Measurements from ENCODE around the gene GFRA1.

GFRA1 gene

DNA sequence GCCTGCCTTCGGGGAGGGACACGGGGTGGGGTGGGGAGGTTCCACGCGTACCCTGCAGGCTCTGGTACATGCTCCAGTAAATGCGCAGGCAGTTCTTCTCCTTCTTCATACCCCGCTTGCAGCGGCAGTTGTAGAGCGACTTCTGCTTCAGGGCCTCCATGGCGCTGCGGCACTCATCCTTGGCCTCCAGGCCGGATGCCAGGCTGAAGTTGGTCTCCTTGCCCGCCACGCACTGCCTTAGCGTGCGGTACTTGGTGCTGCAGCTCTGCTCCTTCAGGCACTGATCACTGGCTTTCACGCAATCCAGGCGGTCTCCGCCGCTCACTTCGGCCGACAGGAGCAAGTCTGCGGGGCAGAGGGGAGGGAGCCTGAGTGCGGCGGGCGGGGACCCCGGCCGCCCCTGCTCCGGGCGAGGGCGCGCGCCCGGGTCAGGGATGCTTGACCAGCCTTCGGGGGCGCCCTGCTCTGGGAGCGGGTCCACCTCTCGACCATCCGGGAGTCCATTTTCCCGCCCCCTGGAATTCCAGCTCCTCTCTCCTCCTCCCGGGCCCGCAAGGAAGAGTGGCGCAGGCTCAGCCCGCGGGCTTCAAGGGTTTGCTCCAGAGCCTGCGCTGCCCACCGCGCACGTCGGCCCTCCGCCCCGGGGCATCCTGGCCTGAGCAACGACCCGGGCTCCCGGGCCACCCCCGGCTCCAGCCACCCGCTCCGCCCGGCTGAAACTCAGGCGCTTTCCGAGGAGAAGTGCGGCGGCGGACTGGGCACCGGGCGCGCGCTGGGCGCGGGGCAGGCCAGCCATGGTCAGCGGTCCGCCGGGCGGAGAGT, 2.0 kb downstream of the GFRA1 start:
- DNase-seq, result no peak

DNA sequence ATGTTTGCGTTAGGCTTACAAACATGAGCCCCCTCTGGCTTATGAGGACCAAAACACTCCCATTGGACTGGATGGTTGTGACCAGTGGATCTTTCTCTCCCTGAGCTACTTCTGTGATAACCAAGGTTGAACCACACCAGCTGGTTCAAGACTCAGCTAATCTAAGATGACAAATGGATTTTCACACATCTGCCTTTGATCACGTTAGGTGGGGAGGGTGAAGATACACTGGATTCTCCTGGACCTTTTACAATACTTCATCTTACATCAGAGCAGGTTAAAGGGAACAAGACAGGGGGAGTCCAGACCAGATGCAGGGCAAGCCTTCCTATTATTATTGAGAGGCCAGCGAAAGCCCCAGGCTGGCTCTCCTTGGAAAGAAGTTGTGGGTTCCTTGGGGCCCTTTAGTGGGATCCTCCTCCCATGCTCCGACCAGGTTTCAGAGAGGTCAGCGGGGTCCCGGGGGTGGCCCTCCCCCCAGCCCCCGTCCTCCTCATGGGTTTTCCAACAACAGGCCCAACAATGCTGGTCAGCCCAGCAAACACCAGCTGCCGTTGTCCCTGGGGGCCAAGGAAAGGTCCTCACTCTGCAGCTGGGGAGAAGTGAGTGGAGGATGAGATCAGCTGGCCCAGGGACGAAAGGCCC, 2.8 kb downstream of the GFRA1 start:
- no peak for DNase-seq

DNA sequence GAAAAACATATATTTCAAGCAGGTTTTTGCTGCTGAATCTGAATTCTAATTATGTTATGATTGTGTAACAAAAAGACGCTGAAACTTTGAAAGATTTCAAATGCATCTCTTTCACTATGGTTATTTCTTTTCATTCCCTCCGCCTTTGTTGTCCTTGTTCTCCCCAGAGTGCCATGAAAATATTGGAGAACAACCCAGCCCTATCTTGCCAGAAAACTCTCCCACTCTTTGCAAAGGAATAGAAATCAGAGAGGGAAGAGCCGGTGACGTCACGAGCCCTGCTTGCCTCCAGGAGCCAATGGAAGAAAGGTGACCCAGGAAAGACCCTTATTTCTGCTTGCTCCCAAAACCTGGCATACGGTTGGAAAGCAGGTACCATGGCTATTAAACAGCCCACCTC, 3.4 kb downstream of the GFRA1 start:
- DNase-seq, result no peak

DNA sequence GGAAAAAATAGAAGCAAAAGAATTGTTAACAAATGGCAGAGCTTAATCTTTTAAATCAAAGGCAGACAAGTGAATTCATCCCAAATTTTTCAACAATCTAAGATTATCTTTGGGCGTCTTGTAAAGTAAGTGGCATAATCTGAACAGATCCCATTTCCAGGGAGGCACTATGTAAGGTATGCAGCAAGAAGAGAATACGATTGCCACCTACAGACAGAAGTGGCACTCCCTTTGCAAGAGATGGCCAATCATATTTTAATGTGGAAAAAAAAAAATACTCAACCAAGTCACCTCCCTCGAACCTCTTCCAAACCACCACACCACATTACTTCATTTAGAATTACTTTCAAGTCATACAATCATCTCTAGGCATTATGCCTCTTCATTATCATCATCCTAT, 4.0 kb downstream of the GFRA1 start:
- no peak for DNase-seq

DNA sequence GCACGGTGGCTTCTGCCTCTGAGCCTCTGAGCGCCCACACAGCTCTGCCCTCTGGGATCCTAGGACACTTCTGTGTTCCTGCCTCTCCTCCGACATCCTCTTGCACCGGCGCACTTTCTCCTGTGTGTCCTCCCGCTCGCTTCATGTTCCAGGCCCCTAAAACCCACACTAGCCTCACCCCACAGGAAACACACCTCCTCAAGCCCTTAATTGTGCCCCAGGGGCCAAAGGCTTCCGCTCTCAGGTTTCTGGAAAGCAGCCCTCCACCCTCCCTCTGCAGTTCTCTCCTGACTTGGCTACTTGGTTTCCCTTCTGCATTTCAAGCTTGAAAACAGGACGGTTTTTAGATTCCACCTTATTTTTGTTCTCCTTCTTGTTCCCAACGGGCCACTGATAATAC, 7.3 kb downstream of the GFRA1 start:
- DNase-seq, result no peak

DNA sequence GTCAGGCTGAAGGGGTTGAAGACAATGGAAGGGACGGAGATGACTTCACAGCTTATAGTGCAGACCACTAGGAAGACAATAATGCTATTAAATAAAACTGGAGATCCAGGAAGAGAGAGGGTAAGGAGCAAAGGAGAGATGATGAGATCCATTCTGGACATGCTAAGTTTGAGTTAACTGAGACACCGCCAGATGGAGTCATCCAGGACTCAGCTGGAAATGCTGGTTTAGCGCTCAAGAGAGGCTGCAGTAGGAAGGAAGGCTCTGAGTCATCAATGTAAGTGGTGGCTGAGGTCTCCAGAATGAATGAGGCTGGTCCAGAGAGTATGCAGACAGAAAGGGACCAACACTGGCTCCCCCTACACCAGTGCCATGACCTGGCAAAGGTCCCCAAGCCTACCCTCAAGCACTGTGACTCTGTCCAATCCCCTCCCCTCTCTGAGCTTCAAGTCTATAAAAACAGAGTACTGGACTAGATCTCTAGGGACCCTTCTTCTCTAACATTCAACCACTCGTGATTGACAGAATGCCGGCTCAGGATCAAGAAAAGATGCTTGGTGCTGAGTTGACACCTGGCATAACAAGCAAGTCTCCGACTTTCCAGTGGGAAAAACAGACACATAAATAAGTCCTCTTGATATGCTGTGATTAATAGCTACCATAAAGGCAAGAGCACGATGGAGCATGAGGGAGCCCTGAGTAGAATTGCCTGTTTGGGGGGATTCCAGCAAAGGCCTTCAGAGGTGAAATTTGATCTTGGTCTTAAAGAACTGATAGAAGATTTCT, 8.9 kb downstream of the GFRA1 start:
- no peak for DNase-seq

DNA sequence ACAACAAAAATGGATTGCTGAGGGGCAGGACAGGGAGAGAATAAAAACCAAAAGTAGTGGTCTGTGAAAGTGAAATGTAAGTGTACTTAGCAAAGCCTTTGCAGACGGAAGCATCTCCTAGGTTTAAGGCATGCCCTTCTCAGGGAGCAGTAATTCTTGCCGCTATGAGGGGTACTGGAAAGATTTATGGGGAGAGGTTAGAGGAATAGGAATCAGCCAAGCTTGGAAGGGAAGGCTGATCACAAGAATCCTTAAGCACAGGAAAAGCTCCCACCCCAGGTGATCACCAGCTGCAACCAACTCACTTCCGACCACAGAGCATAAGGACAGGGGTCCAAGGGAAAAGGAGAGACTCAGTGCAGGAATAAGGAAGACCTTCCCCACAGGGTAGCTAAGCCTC, 10.3 kb downstream of the GFRA1 start:
- DNase-seq, result no peak

DNA sequence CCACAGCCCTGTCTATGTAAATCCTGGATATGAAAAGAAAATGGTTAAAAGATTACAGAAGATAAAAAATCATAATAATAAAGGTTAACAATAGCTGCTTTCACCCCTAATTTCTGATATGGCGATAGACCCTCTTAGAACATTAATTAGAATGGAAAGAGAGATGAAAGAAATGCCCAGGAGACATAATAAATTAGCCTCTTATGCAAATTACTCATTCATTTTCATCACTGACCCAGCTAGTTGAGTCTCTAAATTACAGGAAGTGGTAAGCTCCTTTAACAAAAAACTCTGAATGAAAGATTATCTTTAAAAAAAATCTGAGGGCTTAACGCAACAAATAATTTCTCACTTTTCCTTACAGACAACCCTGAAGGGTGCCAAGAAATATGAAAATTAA, 12.4 kb downstream of the GFRA1 start:
- DNase-seq, result no peak

DNA sequence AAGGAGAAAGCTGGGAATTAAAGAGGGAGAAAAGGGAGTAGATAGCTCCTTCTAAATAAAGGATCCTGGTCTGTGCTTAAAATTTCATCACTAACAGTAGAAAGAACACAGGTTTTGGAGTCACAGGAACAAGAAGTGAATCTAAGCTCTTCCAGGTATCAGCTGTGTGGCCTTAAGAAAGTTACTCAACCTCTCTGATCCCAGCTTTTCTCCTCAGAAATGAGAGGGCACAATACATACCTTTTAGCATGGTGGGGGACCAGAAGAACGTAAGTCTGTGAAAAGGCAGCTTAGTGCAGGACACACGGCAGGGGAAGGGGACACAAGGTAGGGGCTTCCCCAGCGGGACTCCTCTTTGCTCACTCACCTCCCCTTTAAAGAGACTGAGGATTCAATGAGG, 13.4 kb downstream of the GFRA1 start:
- DNase-seq, result no peak

DNA sequence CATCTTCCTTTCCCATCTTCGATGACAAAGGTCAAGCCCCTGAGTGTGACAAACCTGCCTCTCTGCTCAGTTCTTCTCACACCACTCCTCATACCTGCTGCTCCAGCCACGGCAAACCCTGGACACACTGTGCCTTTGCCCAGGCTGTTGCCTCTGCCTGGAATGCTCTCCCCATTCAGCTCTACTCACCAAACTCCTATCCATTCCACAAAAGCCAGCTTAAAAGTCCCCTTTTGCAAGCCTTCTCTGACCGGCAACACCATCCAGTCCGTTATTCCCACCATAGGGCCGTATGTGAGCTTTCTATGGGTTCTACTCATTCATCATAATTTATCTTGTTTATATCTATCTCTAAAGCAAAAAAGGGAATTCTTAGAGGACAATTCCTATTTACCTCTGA, 15.2 kb downstream of the GFRA1 start:
- no peak for DNase-seq

DNA sequence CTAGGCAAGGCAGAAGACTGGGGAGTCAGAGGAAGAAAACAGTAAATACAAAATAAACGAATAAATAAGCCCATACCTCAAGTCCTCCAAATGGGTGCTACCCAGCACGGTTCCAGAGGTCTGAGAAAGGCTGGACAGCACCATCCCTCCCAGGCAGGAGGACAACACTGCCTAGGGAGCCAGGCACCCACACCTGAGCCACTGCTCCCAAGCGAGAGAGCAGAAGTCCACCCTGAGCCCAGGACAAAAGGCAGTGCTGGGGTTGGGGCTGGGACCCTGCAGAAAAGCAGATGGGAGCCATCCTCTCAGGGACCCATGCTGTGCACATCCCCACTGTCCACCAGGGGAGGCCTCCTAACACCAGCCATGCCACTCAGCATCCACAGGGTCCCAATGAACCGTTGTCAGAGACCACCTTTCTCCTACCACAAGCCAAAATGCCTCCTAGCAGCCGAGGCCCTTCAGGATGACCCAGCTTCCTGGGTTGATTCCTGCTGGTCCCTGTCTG, 16.2 kb downstream of the GFRA1 start:
- DNase-seq, result no peak

DNA sequence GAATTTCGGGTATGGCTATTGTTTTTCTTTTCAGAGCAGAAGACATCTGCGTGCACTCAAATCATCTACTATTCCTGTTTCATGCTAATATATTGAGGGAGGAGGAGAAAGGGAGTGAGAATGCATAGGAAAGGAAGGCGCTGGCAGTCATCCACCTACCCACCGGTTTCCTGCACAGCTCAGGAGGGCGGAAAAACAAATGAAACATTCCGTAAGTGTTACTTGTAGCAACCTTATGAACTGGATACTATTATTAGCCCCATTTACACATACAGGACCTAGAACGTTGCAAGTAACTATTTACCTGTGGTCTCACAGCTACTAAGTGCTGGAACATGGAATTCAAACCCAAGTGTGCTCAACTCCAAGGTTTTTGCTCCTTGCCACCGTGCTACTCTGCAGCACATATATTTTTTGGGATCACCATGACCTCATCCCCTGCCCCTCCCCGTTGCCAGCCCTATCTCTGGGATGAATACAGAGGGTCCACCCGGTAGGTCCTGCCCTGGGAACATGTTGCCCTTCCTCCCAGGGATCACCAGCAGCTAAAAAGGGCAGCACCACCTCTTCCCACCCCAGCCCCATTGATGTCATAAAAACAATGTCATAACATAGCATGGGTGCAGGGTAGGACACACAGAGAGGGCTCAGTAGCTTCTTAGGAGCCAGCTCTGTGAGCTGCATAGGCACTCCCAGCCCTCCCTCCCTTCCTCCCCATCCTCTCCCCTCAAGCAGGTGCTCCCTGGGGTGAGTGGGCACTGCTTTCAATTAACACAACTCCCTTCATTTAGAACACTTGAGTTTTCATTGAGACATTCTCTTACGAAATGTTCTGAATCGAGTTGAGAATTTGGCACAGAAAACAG, 16.9 kb downstream of the GFRA1 start:
- no peak for DNase-seq

DNA sequence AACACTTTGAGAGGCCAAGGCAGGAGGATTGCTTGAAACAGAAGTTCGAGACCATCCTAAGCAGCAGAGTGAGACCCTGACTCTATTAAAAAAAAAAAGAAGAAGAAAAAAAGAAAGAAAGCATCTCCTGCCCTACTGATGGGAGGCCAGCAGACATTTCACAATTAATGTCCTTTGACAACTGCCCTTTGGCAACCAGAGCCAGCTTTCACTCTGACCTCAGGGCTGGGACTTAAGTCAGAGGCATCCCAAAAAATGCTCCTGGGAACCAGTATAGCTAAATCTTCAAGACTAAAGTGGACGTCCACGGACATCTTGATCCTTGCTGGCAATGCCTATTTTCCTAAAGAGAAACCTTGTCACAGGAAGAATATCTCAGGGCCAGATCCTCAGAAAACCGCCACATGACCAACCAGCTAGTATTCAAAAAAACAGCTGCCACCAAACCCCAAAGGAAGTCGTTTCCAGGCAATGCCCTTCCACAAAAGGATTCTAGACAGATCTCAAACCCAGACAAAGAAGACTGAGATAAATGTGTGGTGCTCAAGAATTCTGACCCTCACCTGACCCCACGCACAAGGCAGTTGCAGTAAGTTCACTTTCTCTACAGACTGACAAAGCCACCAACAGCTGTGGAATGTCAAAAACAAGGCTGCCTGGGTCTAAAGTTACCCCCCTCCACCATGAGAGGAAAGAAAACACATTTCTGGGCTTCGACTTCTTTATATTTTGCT, 18.4 kb downstream of the GFRA1 start:
- DNase-seq, result no peak

DNA sequence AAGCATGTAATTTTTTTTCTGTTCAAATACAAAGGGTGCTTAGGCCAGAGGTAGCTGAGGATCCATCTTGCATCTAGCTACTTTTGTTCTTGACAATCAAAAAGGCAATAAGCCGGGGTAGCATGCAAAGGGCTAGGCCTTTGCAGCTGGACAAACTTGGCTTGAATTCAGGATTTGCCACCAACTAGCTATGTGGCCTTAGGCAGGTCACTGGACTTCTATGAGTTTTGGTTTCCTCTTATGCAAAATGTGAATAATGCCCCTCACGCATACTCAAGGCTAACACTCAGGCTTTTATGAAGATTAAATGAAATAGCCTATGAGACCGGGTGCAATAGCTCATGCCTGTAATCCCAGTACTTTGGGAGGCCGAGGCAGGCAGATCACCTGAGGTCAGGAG, 19.3 kb downstream of the GFRA1 start:
- no peak for DNase-seq

DNA sequence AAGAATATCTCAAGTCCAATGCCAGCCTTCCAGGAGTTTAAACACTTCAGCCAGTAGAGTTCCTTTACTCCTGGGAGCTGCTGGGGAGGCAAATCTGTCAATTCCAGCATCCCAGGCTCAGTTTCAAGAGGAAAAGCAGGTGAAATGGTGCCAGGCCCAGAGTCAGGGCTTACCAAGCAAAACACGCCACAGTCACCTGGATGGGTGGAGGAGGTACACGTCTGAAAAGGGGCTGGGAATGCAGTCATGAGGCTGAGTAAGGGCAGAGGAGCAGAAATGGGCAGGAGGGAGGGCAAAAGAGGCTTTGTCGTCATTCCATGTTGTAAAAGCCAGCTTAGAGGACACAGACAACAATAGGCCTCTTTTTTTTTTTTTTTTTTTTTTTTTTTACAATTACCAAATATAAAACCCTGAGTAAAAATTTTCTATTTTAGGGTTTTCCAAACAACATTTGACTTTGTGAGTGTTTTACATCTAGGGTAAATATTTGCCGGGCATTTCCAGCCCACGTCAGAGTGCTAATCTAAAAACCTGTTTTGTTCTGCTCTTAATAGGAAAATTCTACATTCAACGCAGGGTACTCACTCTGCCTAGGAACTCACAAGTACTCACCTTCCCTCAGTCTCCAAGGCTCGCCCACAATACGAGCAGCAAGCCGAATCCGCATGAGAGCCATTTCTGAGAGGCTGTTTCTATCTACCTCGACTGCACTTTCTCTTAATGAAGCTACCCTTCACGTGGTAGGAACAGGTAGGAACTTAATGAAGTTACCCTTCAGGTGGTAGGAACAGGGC, 21.2 kb downstream of the GFRA1 start:
- no peak for DNase-seq

DNA sequence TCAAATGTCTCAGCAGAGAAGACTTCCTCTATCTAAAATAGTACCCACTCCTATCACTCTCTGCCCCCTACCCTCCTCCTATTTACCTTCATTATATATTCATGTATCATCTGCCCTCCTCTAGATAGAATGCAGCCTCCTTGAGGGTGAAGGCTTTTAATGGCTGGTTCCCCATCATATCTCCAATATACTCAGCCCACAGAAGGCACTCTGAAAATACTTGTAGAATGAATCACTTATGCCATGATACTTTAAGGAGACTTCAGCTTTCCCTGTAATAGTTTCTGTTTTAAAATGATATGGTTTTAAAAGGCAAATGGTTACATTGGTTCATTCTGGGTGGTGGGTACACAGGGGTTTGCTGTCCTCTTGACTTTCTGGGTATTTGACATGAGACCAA, 25.3 kb downstream of the GFRA1 start:
- no peak for DNase-seq

DNA sequence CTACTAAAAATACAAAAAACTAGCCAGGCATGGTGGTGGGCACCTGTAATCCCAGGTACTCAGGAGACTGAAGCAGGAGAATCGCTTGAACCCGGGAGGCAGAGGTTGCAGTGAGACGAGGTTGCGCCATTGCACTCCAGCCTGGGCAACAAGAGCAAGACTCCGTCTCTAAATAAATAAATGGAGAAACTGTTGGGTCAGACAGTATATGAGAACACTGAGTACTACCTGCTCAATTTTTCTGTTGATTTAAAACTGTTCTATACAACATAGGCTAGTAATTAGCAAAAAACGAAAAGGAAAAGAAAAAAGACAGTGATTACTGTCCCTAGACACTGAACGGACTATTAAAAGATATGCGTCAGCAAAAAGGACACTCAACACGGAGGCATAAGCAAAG, 26.7 kb downstream of the GFRA1 start:
- no peak for DNase-seq

DNA sequence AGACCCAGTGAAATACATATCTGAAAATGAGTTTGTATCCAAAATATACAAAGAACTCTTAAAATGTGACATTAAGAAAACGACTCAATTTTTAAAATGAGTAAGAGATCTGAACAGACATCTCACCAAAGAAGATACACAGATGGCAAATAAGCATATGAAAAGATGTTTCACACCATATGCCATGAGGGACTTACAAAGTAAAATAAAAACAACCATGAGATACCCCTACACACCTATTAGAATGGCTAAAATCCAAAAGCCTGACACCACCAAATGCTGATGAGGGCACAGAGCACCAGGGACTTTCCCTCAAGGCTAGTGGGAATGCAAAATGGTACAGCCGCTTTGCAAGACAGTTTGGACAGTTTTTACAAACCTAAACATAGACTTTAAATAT, 27.9 kb downstream of the GFRA1 start:
- no peak for DNase-seq

DNA sequence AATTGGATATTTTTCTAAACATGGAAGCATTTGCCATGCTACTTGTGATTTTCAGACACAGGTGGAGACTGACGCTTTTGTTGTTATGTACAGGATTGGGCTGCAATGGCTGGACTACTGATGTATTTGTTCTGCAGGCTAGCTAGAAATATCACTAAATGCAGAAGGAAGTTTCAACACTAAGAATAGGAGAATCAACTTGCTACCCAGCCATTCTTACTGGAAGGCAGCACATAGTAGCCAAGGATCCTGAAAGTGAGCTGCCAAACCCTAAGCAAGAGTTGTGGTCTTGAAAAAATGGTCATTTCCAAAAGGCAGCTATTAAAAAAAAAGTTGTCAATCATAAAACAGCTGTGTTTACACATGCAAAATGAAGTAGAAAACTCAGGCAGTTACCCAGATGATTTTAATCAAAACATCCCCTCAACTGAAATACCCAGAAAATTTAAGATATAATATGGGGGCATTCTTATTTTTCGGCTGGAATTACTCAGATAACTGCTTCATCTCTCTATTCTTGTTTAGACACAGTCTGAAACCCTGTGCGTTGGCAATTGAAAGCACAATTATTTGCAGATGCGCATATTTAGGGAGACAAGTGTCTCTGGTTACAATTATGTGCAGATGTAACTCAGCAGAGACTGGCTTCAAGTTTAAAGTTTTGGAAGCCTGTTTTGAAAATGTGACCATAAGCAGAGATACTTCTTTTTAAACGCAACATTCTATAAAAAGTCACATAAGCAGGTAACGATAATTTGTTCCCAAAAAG, 31.2 kb downstream of the GFRA1 start:
- no peak for DNase-seq

DNA sequence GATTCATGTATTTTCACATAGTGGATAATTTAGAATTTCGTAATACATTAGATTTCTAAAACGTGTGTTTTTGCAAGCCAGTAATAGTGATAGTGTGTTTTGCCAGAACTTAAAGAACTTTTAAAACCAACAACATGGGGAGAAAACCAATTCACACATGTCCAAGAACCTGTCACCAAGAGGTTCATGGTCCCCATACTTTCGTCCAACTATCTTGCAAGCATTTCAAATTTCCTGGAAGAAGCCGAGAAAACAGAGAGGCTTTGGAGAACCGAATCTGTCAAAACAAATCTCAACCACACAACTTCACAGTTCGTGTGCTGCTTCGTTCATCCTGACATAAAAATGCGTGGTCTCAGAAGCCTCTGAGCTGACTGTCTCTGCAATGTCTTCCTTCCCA, 31.9 kb downstream of the GFRA1 start:
- no peak for DNase-seq
